HPDE6-E6E7 (cell line): ENCODE measurements around the gene C6orf132.

Experiments
- DNase-seq: peaks from one replicate; pipeline ENCODE4 v3.0.0; 2011; ENCODE audit warnings: missing footprints; ENCODE audit errors: extremely low spot score

Gene C6orf132

GRCh38 chr6:42135161-42135560 is 7.3 kb downstream of the C6orf132 start:
- no peak for DNase-seq

- DNase-seq: no peak
Measured at GRCh38 chr6:42133926-42134325, 8.5 kb downstream of the C6orf132 start.

- DNase-seq: no peak
Measured at GRCh38 chr6:42131531-42131930, 10.9 kb downstream of the C6orf132 start.

GRCh38 chr6:42129360-42129676 is 13.1 kb downstream of the C6orf132 start:
- no peak for DNase-seq

- DNase-seq: no peak
Measured at GRCh38 chr6:42128460-42129359, 13.7 kb downstream of the C6orf132 start.

DNA sequence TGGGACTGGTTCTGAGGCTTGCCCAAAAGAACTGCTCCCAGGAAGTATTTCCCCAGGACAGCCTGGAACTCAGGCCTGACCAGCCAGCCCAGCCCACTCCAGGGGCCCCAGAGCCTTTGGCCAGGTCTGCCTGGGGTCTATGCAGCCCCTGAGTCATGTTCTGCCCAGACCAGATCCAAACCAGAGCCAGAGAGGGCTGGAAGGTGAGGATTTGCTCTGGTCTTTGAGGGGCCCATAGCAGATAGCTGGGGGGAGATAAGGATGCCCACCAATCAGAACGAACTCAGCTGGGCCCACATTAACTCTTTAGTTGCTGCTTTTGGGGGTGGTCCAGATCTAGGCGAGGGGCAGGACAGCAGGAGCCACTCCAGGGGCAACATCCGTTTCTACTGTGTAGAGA is 16.8 kb downstream of the C6orf132 start:
- no peak for DNase-seq

- DNase-seq: no peak
Measured at GRCh38 chr6:42125231-42125630, 17.2 kb downstream of the C6orf132 start.

DNA sequence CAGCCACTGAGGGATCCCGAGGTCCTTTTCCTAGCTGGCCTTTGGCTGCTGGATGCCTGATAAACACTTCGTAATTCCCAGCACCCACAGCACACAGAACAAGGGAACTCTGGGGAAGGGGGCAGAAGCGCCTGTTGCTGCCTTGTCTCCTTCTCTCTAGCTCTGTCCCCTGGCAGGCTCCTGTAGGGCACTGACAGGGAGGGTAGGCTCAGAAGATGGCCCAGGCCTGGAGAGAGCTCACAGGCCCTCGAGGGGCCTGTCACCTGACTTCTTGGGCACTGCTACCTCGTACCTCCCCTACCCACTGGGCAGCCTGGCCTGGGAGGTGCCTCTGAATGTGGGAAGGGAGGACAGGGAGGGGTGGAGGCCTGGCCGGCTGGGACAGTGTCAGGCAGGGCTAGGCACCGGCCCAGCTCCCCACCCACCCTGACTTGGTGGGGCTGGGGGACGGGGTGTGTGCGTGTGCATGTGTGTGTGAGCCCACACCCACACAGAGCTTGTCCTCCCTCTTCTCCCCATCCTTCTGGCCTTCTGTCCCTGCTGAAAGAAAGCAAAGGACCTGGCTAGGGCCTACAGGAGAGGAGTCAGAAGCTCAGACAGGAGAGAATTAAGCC is 18.1 kb downstream of the C6orf132 start:
- DNase-seq: no peak

- no peak for DNase-seq
Measured at GRCh38 chr6:42123379-42124103, 18.9 kb downstream of the C6orf132 start.

DNA sequence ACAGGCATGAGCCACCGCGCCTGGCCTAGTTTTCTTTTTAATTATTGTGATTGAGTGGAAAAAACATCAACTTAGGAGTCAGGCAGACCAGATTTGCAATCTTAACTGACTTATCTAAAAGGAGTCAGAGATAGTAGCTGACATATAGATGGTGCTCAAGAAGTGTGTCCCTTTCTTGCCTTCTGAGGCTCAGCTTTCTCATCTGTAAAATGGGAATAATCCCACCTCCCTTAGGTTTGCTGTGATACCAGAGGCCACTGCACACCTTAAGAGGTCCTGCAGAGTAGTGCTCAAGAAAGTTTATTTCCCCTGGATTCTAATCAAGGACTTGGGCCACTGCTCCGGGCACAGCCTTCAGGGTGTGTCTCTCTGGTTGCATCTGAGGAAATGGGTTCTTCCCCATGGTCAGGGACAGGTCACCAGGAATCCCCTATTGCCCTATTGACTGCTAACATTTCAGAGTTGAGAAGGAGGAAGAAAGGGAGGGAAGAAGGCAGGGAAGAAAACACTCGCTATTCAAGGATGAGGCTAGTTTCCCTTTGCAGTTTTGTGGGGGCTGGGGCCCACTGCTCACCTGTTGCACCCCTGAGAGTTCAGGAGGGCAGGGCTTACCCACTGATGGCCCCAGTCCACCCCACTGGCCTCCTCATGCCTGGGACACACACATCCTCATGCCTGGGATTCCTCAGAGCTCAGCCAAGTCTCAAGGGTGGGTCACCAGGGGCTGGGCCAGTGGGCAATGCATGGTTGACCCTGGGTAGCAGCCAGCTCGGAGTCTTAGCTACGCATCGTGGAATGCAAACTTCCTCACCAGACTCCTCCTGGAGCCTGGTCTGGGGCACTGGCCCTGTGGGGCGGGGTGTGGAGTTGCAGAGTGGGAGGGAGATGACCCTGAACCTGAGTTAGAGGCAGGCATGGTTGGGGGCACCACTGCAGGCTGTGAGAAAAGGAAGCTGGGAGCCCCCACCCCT is 21.2 kb downstream of the C6orf132 start:
- DNase-seq: no peak

GRCh38 chr6:42118162-42119001 is 24.0 kb downstream of the C6orf132 start:
- peak; percentile 67 for DNase-seq

DNA sequence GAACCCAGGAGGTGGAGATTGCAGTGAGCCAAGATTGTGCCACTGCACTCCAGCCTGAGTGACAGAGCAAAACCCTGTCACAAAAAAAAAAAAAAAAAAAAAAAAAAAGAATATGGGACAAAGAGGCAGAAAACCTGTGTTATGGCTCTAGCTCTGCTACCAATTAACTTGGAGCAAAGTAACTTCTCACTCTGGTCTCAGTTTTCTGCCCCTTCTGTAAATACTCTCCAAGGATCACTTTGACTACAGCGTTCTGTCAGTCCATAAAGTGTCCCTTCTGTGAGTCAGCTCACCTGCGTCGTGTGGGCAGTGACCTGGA is 24.6 kb downstream of the C6orf132 start:
- no peak for DNase-seq

- peak; percentile 51 for DNase-seq
Measured at GRCh38 chr6:42113936-42114636, 28.3 kb downstream of the C6orf132 start.

DNA sequence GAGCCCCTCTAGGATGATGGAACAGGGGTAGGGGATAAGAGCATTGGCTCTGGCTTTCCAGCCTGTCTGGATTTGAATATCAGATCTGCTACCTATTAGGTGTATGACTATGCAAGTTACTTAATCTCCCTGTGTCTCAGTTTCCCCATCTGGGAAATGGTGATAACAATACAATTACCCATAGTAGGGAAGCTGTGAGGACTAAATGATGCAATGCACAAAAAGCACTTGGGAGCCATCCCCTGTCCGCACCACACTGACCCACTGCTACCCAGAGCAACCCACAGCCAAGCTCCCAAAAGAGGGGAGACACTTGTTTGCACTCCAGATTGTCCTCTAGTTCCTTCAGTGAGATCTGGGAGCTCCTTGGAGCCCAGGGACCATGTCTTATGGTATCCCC is 30.1 kb downstream of the C6orf132 start:
- no peak for DNase-seq

- no peak for DNase-seq
Measured at GRCh38 chr6:42110683-42111082, 31.7 kb downstream of the C6orf132 start.

DNA sequence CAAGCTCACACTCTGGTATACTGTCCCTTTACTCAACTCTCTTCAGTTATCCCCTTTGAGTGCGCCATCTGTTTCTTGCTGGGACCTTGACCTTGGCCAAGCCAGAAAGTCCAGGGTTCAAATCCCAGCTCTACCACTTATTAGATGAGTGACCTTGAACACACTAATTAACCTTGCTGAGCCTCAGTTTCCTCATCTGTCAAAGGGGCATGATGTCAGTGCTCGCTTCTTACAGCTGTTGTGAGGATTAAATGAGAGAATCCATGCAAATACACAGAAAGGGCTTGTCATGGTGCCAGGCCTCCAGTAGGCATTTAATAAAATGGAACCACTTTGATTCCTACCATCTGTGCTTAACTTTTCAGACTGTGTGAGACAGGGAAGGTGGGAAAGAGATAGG is 34.3 kb downstream of the C6orf132 start:
- DNase-seq: no peak

GRCh38 chr6:42106112-42107023 is 36.1 kb downstream of the C6orf132 start:
- no peak for DNase-seq

DNA sequence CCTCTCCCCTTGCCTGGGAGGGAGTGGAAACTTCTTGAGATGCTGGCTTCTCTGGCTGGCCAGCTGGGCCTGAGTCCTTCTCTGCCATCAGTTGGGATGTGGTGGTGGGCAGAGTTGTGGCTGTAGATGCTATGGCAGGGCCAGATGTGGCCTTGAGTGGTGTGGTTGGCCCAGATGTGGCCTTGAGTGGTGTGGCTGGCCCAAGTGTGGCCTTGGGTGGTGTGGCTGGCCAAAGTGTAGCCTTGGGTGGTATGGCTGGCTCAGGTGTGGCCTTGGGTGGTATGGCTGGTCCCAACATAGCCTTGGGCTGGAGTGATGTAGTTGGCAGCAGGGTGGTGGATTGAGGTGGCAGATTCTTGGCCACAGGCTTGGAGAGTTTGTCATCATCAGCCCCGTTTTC is 36.7 kb downstream of the C6orf132 start:
- DNase-seq: no peak

GRCh38 chr6:42105156-42105648 is 37.2 kb downstream of the C6orf132 start:
- no peak for DNase-seq
